ENCODE results near the gene CD70. TPM values are rescaled to one million over a fixed set of nuclear protein-coding genes. Genes with fewer than 3 reads are reported as not detected.

The CD70 gene
- total RNA-seq, 1 donor, result not detected

DNA sequence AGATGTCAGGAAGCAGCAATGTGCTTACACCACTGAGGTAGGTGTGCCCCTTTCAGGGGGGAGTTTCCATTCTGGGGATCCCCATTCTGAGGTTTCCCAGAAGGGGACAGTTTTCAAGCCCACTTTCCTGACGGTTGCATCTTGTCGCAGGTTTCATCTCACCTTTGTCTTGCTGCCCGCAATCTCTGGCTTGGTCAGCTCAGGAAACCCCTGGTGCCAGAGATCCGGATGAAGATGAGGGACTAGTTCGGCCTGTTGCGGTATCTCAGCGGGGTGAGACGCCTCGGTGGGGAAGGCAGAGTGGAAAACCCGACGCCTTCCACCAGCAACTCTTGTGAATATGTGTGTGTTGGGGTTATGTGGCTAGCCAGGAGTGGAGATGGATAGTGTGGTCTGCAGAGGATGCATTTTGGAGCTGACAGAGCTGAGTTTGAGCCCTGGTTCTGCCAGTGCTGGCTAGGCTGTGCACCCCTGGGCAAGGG lies 47.0 kb downstream of the CD70 start:
- H3K4me3 ChIP-seq (ENCODE audit: low read depth, low read length), result no peak overlapping the region
- no peak for DNase-seq (ENCODE audit: low read depth)
- TF ChIP-seq, protein P1, sequence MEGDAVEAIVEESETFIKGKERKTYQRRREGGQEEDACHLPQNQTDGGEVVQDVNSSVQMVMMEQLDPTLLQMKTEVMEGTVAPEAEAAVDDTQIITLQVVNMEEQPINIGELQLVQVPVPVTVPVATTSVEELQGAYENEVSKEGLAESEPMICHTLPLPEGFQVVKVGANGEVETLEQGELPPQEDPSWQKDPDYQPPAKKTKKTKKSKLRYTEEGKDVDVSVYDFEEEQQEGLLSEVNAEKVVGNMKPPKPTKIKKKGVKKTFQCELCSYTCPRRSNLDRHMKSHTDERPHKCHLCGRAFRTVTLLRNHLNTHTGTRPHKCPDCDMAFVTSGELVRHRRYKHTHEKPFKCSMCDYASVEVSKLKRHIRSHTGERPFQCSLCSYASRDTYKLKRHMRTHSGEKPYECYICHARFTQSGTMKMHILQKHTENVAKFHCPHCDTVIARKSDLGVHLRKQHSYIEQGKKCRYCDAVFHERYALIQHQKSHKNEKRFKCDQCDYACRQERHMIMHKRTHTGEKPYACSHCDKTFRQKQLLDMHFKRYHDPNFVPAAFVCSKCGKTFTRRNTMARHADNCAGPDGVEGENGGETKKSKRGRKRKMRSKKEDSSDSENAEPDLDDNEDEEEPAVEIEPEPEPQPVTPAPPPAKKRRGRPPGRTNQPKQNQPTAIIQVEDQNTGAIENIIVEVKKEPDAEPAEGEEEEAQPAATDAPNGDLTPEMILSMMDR (IDR thresholded peaks at IDR 0.05; ENCODE audit: insufficient read depth, low read depth, low read length), result no peak

DNA sequence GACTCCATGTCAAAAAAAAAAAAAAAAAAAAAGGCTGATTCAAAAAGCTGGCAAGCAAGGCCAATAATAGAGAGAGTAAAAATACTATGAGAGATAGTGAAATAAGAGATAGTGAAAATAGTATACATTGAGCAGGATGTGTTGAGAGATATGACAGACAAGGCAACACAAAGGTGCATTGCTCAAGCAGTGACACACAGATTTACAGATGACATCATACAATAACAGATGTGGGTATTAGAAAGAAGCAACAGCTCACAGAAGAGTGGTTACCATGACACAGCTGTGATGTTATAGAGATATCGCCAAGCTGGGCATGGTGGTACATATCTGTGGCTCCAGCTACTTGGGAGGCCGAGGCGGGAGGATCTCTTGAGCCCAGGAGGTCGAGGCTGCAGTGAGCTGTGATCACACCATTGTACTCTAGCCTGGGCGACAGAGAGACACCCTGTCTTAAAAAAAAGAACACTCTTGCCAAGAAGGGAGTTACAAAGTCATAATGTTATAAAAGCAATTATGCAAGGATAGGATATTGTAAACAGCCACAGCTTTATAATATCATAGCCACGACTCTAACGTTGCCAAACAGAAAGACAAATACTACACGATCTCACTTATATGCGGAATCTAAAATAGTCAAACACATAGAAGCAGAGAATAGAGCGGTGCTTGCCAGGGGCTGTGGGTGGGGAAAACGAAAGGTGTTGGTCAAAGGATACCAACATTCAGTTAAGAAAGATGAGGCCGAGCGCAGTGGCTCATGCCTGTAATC lies 49.8 kb downstream of the CD70 start:
- no peak overlapping the region for H3K4me3 ChIP-seq (ENCODE audit: low read depth, low read length)
- no peak for DNase-seq (ENCODE audit: low read depth)
- TF ChIP-seq, protein P1 (IDR thresholded peaks at IDR 0.05; ENCODE audit: insufficient read depth, low read depth, low read length), result no peak

DNA sequence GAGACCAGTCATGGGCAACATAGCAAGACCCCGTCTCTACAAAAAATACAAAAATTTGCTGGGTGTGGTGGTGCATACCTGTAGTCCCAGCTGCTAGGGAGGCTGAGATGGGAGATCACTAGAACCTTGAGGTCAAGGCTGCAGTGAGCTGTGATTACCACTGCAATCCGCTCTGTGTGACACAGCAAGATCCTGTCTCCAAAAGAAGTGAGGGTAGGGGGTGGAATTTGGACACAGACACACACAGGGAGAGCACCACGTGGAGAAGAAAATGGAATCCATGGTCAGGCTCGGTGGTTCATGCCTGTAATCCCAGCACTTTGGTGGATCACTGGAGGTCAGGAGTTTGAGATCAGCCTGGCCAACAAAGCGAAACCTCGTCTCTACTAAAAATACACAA lies 51.4 kb downstream of the CD70 start:
- DNase-seq (ENCODE audit: low read depth), result no peak
- no peak overlapping the region for H3K4me3 ChIP-seq (ENCODE audit: low read depth, low read length)
- TF ChIP-seq, protein P1 (IDR thresholded peaks at IDR 0.05; ENCODE audit: insufficient read depth, low read depth, low read length), result no peak

Small RNA genes lying within 50 kb of the gene (small RNA-seq; reads per million reads assigned to genes)
- not detected for gene RF00019

Other genes with a start within 250 kb of the CD70 start
- 35.4 and 38.3 TPM in 2 replicates for gene CLPP, start 229.6 kb downstream of the CD70 start, total RNA-seq
- 35.4 and 47.7 TPM in 2 replicates for gene ALKBH7, start 218.4 kb downstream of the CD70 start, total RNA-seq
- gene PSPN, start 215.2 kb downstream of the CD70 start, total RNA-seq, result 0.97 and 1.7 TPM in 2 replicates
- gene GTF2F1, start 198.0 kb downstream of the CD70 start, total RNA-seq, result 36.1 and 42.7 TPM in 2 replicates
- 91.8 and 118 TPM in 2 replicates for gene KHSRP, start 166.3 kb downstream of the CD70 start, total RNA-seq
- gene SLC25A41, start 157.4 kb downstream of the CD70 start, total RNA-seq, result not detected in 2 replicates
- 22.9 and 33.2 TPM in 2 replicates for gene SLC25A23, start 131.4 kb downstream of the CD70 start, total RNA-seq
- gene CRB3, start 126.9 kb downstream of the CD70 start, total RNA-seq, result 0.43 TPM in 1 of 2 replicates, not detected in the other
- not detected in 2 replicates for gene DENND1C, start 109.4 kb downstream of the CD70 start, total RNA-seq
- not detected in 2 replicates for gene TUBB4A, start 88.8 kb downstream of the CD70 start, total RNA-seq
- 0.32 TPM in 1 of 2 replicates, not detected in the other for gene TNFSF9, start 60.1 kb downstream of the CD70 start, total RNA-seq
- gene TNFSF14, start 79.0 kb upstream of the CD70 start, total RNA-seq, result under 0.01 TPM in 1 of 2 replicates, not detected in the other
- gene C3, start 129.5 kb upstream of the CD70 start, total RNA-seq, result 1.6 and 76.0 TPM in 2 replicates
- gene GPR108, start 146.4 kb upstream of the CD70 start, total RNA-seq, result 28.3 and 34.1 TPM in 2 replicates
- 49.9 and 50.1 TPM in 2 replicates for gene TRIP10, start 148.5 kb upstream of the CD70 start, total RNA-seq
- gene SH2D3A, start 176.3 kb upstream of the CD70 start, total RNA-seq, result under 0.01 TPM in 1 of 2 replicates, not detected in the other
- not detected in 2 replicates for gene VAV1, start 181.6 kb upstream of the CD70 start, total RNA-seq

Data from fibroblast of villous mesenchyme (primary cell).